Thoracic aorta (tissue), 2 donors: ENCODE measurements around the gene FAM47E. TPM values are rescaled to one million over a fixed set of nuclear protein-coding genes. Genes with fewer than 3 reads are reported as not detected.

Experiments
- ATAC-seq: fragments of 150-250 bp; one replicate; pipeline ENCODE4 v1.8.0; 2017; ENCODE audit warnings: low read depth; ENCODE audit not compliant: insufficient number of reproducible peaks, low FRiP score
- DNase-seq: peaks from one replicate; pipeline ENCODE4 v3.0.0-alpha.2; 2020; ENCODE audit warnings: low spot score
- H3K27ac ChIP-seq, 2 donors: fragments of 200-600 bp; sonication (generic); 1 replicate in 1 of 2; 2 replicates in 1 of 2; pipeline ENCODE4 v1.5.1; 2016; ENCODE audit warnings: mild to moderate bottlenecking in 2 of 2, moderate library complexity in 2 of 2
- H3K27me3 ChIP-seq: fragments of 200-600 bp; sonication (generic); replicated peaks from 2 replicates; pipeline ENCODE4 v1.6.0; 2016; ENCODE audit warnings: mild to moderate bottlenecking; ENCODE audit not compliant: insufficient read depth
- H3K36me3 ChIP-seq: fragments of 200-600 bp; sonication (generic); one replicate; pipeline ENCODE4 v1.5.1; 2016
- H3K4me1 ChIP-seq, 2 donors: fragments of 200-600 bp; sonication (generic); 1 replicate in 1 of 2; 2 replicates in 1 of 2; pipeline versions ENCODE4 v1.5.1 to v1.6.0; 2016; ENCODE audit warnings: low read depth in 2 of 2, mild to moderate bottlenecking in 1 of 2; ENCODE audit not compliant: control insufficient read depth in 1 of 2
- H3K4me3 ChIP-seq: fragments of 200-600 bp; sonication (generic); 2 replicates; pipeline ENCODE4 v1.5.1; 2016; ENCODE audit warnings: mild to moderate bottlenecking
- H3K9me3 ChIP-seq: fragments of 200-600 bp; sonication (generic); 2 replicates; pipeline ENCODE4 v1.5.1; 2016
- total RNA-seq, 2 donors: library from RNA; depleted of rRNA; stranded (reverse); fragments of >200 nt; gene quantifications; one replicate each; pipeline versions ENCODE4 v1.1.0 to v1.2.3, GENCODE V29; 2016
- TF ChIP-seq, protein P1 (sequence below): fragments of 200-600 bp; sonication (generic); IDR thresholded peaks from one replicate; pipeline ENCODE4 v1.5.1; 2019; ENCODE audit warnings: antibody characterized with exemption

The FAM47E gene
- total RNA-seq, 2 donors from 2014 or later: 0.42 to 0.54 TPM

DNA sequence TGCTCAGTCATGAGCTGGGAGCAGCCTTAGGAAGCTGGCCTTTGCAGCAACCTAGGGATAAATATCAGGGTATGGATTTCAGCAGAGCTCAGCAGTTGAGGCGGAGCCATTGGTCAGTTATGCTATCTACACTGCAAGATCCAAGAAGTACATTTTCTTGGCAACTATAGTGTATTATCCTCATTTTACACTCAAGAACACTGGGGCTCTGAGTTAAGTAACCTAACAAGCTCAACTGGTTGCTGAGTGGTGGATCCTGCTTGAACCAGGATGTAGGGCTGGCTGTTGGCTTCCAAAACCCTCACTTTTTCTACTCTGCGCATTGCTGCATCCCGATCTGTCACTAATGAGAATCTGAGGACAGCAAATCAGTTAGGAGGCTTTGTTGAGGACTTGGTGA lies 36.4 kb upstream of the FAM47E start:
- TF ChIP-seq, protein P1, sequence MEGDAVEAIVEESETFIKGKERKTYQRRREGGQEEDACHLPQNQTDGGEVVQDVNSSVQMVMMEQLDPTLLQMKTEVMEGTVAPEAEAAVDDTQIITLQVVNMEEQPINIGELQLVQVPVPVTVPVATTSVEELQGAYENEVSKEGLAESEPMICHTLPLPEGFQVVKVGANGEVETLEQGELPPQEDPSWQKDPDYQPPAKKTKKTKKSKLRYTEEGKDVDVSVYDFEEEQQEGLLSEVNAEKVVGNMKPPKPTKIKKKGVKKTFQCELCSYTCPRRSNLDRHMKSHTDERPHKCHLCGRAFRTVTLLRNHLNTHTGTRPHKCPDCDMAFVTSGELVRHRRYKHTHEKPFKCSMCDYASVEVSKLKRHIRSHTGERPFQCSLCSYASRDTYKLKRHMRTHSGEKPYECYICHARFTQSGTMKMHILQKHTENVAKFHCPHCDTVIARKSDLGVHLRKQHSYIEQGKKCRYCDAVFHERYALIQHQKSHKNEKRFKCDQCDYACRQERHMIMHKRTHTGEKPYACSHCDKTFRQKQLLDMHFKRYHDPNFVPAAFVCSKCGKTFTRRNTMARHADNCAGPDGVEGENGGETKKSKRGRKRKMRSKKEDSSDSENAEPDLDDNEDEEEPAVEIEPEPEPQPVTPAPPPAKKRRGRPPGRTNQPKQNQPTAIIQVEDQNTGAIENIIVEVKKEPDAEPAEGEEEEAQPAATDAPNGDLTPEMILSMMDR: no peak
- H3K9me3 ChIP-seq: no peaks in the 10 kb centered on the region
- no peaks in the 10 kb centered on the region for H3K36me3 ChIP-seq
- H3K4me3 ChIP-seq: no peak overlapping the region
- H3K27ac ChIP-seq: peak overlapping the region in 1 of 2 donors; percentile 98
- no peak for DNase-seq
- no peak for ATAC-seq
- H3K4me1 ChIP-seq: peaks cover 26 to 54% of the 10 kb centered on the region in 2 donors
- H3K27me3 ChIP-seq: no peaks in the 10 kb centered on the region

- Histone ChIP-seq H3K27me3 (no peaks in the 10 kb centered on the region), H3K4me1 (peaks cover 16 to 39% of the 10 kb centered on the region in 2 donors), H3K27ac (no peak overlapping the region), H3K9me3 (no peaks in the 10 kb centered on the region), H3K36me3 (no peaks in the 10 kb centered on the region), H3K4me3 (no peak overlapping the region)
- TF ChIP-seq, protein P1: no peak
- DNase-seq: no peak
- ATAC-seq: no peak
Observed at GRCh38 chr4:76216524-76216923, 35.0 kb upstream of the FAM47E start.

GRCh38 chr4:76216975-76217814 lies 34.3 kb upstream of the FAM47E start:
- no peaks in the 10 kb centered on the region for H3K9me3 ChIP-seq
- ATAC-seq (no peak), DNase-seq (no peak)
- no peak overlapping the region for H3K27ac ChIP-seq
- TF ChIP-seq, protein P1: no peak
- H3K27me3 ChIP-seq: no peaks in the 10 kb centered on the region
- no peak overlapping the region for H3K4me3 ChIP-seq
- no peaks in the 10 kb centered on the region for H3K36me3 ChIP-seq
- peaks cover 10 to 32% of the 10 kb centered on the region in 2 donors for H3K4me1 ChIP-seq

DNA sequence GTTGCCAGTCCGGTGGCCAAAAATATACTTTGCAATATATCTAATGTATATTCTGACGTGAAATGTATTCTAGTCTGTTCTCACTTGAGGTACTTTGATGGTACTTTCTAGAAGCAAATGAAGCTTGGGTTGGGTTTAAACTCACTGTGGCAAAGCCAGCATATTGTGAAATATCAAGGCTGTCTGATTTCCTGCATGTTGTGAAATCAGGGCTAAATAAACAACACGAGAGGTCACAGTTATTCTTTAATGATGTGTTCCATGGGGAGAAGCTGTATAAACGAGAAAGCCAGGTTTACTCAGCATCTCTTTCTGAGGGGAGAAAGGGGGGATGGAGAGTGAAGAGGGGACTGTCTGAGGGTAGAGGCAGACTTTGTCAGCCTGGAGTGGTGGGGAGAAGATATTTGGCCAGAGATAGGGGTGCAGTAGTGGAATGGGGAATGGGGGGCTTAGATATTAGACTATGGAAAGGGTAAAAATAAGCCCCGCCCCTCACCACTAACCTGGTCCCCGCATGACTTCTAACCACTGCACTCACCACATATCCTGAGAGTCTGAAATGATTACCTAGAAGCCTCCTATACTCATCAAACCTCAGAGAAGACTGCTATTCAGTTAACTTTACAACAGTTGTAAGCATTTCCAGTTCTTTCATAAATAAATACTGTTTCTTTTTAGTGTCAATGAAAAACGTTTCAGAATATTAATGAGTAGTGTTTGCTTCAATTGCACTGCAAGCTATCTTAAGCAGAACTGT lies 32.0 kb upstream of the FAM47E start:
- DNase-seq (no peak), ATAC-seq (peak; percentile 62)
- H3K9me3 ChIP-seq: no peaks in the 10 kb centered on the region
- no peak overlapping the region for H3K4me3 ChIP-seq
- TF ChIP-seq, protein P1: no peak
- no peaks in the 10 kb centered on the region for H3K36me3 ChIP-seq
- no peaks in the 10 kb centered on the region for H3K27me3 ChIP-seq
- peaks cover 6 to 21% of the 10 kb centered on the region in 2 donors for H3K4me1 ChIP-seq
- H3K27ac ChIP-seq: no peak overlapping the region

DNA sequence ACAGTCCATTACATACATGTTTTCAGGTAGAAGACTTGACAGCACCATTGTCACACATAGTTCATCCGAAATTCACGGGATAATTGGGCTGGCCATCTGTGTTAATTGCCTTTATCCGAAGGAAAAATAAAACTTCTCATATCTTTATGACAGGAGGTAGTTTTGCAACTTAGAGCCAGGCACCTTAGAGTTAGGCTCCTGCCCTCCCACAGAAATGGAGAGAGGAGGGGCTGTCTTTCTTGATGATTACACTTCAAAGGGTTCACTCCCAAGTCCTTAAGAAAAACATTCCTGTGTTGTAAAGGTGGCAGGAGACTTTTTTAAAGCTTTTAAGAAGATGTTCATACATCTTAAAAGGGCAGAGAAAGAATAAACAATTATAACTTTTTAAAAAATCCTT lies 27.4 kb upstream of the FAM47E start:
- TF ChIP-seq, protein P1: no peak
- ATAC-seq (no peak), DNase-seq (no peak)
- H3K4me3 ChIP-seq: no peak overlapping the region
- no peak overlapping the region for H3K27ac ChIP-seq
- no peaks in the 10 kb centered on the region for H3K36me3 ChIP-seq
- peaks cover 0 to 7% of the 10 kb centered on the region in 2 donors for H3K4me1 ChIP-seq
- H3K9me3 ChIP-seq: no peaks in the 10 kb centered on the region
- H3K27me3 ChIP-seq: no peaks in the 10 kb centered on the region
